ENCODE data around the gene L1CAM.

L1CAM gene

DNA sequence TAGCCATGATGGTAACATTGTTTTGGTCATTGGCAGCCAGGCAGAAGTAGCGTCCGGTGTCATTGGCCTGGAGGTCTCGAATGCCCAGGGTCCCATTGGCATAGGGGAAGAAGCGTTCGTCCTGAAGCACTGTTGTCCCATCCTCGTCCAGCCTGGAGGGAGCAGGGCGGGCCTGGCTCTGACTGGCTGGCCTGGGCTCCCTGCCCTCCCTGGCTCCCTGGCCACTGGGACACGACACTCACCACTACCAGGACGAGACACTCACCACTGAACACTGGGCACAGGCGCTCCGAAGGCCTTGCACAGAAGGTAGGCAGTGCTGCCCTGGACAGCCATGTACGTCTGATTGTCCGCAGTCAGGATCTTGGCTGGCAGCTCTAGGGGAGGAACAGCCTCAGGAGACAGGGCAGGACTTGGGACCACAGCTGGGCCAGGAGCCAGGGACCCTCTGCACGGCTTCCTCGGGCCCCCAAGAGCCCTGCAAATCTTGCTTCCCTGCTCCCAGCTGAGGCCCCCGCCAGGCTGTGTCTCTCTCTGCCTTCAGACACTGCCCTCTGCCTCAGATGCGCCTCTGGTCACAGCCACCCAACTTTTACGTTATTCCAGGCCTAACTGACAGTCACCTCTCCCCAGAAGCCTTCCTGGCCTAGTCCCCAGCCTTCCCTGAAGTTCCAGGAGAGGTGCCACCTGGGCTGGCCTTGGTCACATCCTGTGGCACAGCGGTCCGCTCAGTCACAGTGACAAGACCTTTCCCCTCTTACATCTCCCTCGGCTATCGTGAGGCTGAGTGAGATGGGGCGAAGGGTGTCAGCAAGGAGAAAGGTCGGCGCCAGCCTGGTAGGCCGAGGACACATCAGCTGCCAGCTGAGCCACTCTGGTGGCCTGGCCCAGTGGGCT lies 17.1 kb downstream of the L1CAM start:
- no peak for FAIRE-seq

DNA sequence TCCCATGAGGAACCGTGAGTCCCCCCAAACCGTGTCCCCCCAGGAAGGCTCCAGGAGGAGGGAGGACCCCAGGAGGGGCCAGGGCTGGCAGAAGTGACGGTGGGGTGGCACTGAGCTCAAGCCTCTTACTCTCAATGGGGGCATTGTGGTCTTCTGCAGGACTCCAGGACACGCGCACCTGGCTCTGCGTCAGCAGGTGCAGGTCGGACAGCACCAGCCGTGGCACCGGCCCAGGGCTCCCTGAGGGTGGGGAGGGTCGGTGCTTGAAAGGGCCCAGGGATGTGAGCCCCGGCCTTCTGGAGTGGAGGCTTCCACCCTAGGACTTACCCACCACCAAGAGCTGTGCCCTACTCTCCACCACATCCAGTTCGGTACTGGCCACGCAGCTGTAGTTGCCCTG lies 18.3 kb downstream of the L1CAM start:
- DNase-seq (ENCODE audit: extremely low spot score, insufficient read length, low read depth) (no peak), FAIRE-seq (no peak)

More for the DNA sequence above, 17.1 kb downstream of the L1CAM start:
- no peak for DNase-seq (ENCODE audit: extremely low spot score, insufficient read length, low read depth)

DNA sequence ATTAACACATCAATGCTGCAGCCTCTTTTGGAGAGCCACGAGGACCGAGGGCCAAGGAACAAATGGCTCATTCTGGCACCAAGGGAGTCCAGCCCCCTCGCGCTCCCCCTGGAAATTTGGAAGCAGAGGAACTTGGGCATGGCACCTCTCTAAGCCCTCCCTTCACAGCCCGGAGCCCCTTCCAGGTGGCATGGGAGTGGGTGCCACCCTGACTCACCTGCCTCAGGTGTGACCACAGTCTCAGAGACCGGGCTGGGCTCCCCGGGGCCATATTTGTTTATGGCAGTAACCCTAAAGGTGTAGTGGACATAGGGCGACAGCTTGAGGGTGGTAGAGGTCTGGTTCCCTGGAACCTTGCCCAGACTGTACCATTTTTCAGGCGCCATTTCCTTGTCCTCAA lies 18.8 kb downstream of the L1CAM start:
- no peak for FAIRE-seq
- no peak for DNase-seq (ENCODE audit: extremely low spot score, insufficient read length, low read depth)

DNA sequence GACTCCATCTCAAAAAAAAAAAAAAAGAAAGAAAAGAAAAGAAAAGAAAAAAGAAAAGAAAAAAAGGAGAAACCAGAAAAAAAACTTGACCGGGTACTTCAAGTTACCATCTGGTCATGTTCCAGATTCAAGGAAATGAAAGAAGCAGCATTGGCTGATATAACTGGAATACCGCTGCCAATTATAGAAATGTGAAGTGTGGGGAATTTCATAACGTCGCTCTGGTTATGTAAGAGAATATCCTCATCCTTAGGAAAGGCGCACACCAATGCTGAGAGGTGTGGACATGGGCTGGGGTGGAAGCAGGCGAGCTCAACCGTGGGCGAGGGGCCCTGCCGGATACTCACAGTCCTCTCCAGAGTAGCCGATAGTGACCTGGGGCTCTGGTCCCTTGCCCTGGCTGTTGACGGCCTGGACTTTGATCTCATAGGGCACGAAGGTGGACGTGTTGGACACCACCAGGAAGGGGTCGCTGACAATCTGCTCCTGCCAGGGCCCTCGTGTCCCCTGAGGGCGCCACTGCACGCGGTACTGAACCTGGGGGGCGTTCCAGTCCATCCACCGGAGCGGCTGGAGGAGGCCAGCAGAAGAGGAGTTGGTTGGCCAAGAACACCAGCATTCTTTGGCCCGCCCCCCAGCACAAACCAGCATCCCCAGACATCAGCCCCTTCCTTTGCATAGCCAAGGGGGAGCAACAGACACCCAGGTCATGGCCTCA lies 19.5 kb downstream of the L1CAM start:
- DNase-seq (ENCODE audit: extremely low spot score, insufficient read length, low read depth): no peak
- no peak for FAIRE-seq

DNA sequence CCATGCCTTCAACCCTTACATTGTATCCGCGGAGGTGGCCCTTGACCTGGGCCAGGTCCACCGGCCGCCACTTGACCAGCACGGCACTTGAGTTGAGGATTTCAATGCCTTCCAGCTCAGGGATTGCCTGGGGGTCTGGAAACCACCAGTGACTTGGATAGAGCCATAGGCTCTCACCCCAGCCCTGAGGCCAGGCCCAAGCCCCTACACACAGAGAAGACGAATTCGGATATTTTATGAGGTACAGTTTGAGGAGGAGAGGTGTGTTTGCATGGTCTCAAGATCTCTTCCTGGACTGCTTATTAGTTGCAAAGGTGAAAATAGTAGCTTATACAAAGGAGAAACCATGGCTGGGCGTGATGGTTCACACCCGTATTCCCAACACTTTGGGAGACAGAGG lies 20.3 kb downstream of the L1CAM start:
- FAIRE-seq: no peak
- DNase-seq (ENCODE audit: extremely low spot score, insufficient read length, low read depth): no peak

DNA sequence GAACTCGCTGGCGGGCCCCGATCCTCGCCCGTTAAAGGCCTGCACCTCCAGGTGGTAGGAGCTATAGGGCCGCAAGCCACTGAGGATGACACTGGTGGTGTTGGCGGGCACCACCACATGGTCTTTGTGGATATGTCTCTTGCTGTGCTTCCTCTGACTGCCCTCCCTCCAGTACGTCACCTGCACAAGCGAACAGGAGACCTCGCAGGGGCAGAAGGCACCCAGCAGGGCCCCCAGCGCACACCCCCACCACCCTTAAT lies 20.7 kb downstream of the L1CAM start:
- DNase-seq (ENCODE audit: extremely low spot score, insufficient read length, low read depth) (no peak), FAIRE-seq (no peak)

DNA sequence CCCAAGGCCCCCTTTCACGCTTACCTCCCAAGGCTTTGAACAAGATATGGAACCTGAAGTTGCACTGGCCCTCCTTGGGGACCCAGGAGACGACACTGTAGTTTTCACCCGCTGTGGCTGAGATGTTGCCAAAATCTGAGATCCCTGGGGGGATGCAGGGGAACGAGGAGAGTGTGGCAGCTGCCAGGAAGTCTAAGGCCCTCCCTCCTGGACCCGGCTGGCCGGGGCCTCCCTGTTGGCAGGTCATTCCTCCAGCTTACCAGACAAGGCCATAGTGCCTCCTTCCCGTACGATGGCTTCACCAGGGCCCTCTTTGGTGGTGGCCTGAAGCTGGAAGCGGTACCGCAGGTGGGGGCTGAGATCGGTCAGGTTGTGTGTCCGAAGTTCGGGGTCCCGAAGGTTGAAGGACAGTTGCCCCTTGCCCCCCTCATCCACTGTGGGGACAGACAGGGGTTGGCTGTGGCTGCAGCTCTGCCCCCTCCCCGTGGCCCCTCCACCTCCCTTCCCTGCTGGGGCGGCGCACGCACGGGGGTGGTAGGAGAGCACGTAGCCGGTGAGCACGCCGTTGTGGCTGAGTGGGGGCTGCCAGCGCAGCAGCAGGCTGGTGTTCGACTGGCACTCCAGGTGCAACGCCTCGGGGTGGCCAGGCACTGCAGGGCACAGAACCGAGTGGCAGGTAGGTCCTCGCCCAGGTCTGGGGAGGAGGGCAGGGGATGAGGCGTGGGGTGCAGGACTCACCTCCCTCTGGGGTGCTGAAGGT lies 21.2 kb downstream of the L1CAM start:
- DNase-seq (ENCODE audit: extremely low spot score, insufficient read length, low read depth) (no peak), FAIRE-seq (no peak)

DNA sequence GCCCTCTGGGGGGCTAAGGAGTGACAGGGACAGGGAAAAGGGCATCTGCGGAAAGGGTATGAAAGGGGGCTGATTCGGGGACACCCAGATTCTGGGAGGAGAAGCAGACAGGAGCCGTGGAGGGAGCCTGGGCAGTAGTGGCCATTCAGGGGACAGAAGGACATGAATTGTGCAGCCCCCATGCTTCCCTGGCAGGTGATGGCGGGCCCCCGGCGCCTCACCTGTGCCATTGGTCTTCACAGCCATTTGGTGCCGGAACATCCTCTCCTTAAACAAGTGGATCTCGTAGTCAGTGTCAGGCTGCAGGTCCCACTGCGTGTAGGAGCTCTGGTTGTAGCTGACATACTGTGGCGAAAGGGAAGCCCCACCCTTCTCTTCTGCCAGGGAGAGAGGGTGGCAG lies 21.9 kb downstream of the L1CAM start:
- no peak for FAIRE-seq

DNA sequence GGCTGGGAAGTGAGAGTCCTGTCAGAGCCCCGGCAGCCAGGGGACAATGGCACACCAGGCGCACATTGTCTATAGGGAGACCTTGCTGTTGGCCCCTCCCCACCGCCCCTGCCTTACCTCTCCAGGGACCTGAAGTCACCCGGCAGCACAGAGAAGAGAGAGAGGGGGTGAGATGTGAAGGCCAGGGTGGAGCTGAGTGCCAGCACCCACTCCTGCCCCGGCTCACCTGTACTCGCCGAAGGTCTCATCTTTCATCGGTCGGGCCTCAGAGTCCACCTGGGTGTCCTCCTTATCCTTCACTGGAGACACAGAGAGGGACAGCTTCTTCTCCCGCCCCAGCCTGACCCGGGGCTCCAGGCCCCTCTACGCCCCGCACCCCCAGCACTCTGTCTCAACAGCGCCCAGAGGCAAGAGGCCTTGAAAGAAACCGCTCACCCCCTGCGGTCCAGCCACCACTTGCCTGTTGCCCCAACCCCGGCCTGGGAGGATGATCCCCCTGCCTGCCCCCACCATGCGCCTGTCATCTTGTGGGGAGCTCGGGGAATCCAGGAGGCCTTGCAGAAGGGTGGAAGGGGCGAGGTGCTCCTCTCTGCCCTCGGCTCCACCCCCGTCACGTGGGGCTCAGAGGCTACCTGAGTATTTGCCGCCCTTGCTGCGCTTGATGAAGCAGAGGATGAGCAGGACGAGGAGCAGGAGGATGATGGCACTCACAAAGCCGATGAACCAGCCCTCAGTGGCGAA lies 22.6 kb downstream of the L1CAM start:
- no peak for FAIRE-seq
- DNase-seq (ENCODE audit: extremely low spot score, insufficient read length, low read depth): no peak

More for the DNA sequence above, 21.9 kb downstream of the L1CAM start:
- no peak for DNase-seq (ENCODE audit: extremely low spot score, insufficient read length, low read depth)

DNA sequence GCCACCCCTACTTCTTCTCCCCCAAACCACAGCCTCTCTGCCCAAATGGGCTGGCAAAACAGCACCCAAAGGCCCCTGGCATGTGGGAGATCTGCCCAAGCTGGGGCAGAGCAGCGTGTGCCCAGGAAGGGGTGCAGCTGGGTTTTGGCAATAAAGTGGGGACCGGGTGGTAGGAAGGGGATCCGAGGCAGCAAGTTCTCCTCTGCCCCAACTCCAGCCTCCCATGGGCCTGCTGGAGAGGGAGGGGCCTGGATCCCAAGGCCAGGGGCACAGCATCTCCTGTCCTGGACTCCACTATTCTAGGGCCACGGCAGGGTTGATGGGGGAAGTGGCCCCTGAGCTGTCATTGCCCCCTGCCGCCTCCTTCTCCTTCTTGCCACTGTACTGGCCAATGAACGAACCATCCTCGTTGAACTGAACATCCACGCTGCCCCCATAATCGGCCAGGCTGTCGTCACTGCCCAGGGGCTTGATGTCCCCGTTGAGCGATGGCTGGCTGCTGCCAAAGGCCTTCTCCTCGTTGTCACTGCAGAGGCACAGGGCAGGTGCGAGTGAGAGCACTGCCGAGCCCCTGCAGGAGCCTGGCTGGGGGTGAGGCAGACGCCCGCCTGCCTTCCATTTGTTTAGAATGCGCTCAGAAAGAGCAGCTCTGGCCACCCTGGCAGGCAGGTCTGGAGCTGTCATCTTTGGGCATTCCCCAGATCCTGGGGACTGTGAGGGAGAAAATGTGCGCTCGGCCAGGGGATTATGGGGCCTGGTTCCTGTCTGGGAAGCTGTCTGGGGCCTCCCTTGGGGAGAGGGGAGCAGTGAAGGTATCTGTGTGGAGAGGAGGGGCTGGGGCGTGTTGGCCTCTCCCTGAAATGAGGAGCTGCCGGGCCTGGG lies 23.4 kb downstream of the L1CAM start:
- FAIRE-seq (no peak), DNase-seq (ENCODE audit: extremely low spot score, insufficient read length, low read depth) (no peak)

DNA sequence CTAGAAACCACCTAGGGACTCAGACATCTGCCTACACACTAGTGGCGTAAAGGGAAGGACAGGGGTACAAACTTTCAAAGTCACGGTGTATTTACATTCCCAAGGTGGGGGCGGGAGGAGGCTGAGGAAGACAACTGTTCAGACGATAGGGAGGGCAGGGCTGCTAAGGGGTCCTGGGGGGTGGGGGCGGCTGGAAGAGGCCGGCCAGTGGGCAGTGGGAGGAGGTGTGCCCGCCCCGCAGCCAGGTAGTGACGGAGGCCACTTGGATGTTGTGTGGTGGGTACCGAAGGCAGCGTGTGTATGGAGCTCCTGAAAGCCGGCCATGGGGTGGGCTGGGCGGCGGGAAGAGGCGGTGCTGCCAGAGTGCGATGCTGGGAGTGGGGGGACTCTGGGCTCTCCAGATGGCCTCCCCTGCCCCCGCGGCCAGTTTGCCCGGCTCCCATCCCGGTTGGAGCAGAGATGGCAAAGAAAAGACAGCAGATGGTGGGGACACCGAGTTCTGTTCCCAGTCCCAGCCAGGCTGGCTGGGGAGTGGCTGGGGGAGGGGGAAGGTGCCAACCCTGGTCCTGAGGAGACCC lies 24.2 kb downstream of the L1CAM start:
- DNase-seq (ENCODE audit: extremely low spot score, insufficient read length, low read depth): no peak
- no peak for FAIRE-seq

DNA sequence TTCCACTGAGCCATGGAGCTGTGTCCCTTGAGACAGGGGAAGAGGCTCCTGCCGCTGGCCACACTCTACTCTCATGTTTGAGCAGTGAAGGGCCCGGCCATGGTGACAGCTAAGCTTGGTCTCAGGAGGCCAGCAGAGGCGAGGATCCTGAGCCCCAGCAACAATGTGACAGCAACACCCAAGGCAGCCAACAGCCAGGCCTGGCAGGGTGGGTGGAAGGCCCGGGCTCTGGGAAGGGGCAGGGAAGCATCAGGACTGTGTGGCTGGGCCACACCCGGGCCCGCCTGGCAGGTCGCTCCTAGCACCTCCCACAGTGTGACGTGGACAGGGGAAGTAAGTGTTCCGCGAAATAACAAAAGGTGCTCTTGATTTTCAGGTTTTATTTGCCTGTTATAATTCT lies 24.8 kb downstream of the L1CAM start:
- FAIRE-seq: no peak
- no peak for DNase-seq (ENCODE audit: extremely low spot score, insufficient read length, low read depth)

DNA sequence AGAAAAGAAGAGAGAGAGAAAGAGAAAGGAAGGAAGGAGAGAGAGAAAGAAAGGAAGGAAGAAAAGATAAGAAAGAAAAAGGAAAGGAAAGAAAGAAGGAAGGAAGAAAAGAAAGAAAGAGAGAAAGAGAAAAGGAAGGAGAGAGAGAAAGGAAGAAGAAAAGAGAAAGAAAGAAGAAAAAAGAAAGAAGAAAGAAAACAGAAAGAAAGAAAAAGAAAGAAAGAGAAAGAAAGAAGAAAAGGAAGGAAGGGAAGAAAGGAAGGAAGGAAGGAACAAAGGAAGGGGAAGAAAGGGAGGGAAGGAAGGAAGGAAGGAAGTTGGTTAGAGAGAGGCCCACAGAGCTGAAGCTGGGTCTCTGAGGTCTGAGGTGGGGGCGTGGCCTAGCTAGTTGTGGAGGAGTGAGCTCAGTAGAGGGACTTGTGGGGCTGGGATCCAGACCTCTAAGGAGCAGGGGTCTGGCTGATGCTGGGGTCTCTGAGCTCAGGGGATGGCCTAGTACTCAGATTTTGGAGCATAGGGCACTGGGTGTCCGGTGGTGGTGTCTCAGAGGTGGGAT lies 28.5 kb downstream of the L1CAM start:
- DNase-seq (ENCODE audit: extremely low spot score, insufficient read length, low read depth): no peak
- no peak for FAIRE-seq

DNA sequence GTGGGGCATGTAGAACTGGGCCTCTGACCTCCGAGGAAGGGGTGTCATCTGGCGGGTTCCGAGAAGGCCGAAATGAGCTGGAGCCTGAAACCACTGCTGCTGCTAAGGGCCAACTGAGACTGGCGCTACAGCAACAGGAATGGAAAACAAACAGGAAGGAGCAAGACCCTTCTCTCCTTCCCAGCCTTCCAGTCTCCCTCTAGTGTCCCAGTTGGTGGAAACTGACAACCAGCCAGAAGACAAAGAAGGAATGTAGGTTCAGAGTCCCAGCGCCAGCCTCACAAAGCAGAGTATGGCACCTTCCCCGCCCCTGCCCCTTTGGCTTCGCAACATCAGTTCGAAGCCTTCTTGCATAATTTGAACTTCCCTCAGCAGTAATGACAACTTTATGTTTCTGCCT lies 31.3 kb downstream of the L1CAM start:
- no peak for FAIRE-seq
- DNase-seq (ENCODE audit: extremely low spot score, insufficient read length, low read depth): no peak

DNA sequence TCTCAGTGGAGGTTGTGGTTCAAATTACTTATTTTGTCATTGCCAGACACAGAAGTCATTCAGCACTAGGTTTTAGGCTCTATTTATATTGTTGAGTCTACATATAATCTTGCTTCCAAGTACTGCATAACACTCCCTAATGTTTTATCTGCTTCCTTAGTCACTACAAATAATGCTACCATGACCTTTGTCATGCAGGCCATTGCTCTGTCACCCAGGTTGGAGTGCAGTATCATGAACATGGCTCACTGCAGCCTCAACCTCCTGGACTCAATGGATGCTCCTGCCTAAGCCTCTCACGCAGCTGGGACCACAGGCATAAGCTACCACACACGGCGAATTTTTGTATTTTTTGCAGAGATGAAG lies 32.1 kb downstream of the L1CAM start:
- DNase-seq (ENCODE audit: extremely low spot score, insufficient read length, low read depth) (no peak), FAIRE-seq (no peak)

DNA sequence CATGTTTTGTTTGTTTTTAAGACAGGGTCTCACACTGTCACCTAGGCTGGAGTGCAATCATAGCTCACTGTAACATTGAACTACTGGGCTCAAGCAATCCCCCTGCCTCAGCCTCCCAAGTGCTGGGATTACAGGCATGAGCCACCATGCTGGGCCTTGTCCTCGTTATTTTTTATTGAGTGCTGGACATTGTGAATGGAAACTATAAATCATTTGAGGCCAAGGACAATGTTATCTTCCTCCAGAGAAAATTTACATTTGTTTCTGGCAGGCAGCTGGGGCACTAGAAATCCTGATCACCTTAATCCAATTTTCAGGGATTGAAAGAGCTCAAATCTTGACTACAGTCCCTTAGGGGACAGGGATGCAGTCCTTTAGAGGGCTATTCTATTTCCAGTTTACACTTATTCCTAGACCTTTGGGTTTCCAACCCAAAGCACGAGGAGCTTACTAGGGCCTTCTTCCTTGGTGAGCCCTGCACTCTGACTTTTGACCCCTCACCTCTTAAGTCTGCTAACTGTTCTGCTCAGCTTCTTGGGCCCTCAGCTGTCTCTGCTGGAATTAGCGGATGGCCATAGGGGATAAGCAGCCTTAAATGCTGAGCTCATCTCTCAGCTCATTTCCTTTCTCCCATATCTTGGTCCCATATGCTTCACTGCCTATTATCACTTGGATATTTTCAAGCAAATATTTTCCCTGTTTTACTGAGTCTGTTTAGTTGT lies 32.6 kb downstream of the L1CAM start:
- FAIRE-seq (no peak), DNase-seq (ENCODE audit: extremely low spot score, insufficient read length, low read depth) (no peak)

DNA sequence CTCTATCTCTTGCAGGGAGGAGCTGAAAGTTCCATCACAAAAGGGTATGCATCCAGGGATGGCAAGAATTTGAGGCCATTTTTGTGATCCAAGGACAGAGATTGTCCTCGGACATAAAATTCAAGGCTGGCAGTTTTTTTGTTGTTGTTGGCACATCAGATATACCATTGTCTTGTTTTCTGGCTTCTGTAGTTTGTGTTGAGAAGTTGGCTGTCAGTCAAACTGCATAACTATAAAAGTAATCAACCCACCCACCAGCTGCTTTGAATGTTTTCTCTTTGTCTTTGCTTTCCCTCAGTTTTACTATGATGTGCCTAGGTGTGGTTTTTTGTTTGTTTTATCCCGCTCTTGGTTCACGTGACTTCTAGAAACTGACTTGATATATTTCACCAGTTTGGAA lies 34.0 kb downstream of the L1CAM start:
- DNase-seq (ENCODE audit: extremely low spot score, insufficient read length, low read depth) (no peak), FAIRE-seq (no peak)

DNA sequence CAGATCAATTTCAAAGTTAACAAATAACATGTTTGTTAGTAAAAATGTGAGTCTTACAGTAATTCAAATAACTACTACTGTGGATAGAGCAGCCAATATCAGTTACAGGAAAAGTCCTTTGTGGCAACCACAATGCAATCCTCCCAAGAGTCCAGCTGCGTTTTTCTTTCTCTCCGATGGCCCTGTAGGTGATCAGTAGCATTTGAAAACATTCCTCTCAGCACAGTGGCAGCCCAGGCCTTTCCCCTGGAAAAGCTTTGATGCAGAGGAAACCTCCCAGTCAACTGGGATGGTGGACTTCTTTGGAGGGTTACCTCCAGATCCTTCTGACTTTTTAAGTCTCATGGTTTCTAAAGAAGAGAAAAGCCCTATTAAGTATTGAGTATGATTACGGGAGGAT lies 37.6 kb downstream of the L1CAM start:
- FAIRE-seq: no peak
- DNase-seq (ENCODE audit: extremely low spot score, insufficient read length, low read depth): no peak
